Epithelial cell of proximal tubule (primary cell): ENCODE results near the gene ARAP2. TPM values are rescaled to one million over a fixed set of nuclear protein-coding genes. Genes with fewer than 3 reads are reported as not detected.

ENCODE experiments used
- DNase-seq: peaks from one replicate; pipeline ENCODE4 v3.0.0-alpha.2; 2011; ENCODE audit warnings: low read depth
- H3K4me3 ChIP-seq: 2 replicates; pipeline ENCODE4 v1.5.1; 2011; ENCODE audit warnings: low read depth, mild to moderate bottlenecking, low read length
- total RNA-seq: library from RNA; depleted of rRNA; stranded (reverse); fragments of >200 nt; gene quantifications from 2 replicates; pipeline ENCODE4 v1.2.3, GENCODE V29; 2015
- TF ChIP-seq, protein P1 (sequence below): conservative IDR thresholded peaks from 2 replicates; pipeline ENCODE4 v1.5.1; 2012; ENCODE audit warnings: low read depth, mild to moderate bottlenecking, low read length

The ARAP2 gene
- total RNA-seq, 1 donor from 2014 or later = 10.1 TPM

DNA sequence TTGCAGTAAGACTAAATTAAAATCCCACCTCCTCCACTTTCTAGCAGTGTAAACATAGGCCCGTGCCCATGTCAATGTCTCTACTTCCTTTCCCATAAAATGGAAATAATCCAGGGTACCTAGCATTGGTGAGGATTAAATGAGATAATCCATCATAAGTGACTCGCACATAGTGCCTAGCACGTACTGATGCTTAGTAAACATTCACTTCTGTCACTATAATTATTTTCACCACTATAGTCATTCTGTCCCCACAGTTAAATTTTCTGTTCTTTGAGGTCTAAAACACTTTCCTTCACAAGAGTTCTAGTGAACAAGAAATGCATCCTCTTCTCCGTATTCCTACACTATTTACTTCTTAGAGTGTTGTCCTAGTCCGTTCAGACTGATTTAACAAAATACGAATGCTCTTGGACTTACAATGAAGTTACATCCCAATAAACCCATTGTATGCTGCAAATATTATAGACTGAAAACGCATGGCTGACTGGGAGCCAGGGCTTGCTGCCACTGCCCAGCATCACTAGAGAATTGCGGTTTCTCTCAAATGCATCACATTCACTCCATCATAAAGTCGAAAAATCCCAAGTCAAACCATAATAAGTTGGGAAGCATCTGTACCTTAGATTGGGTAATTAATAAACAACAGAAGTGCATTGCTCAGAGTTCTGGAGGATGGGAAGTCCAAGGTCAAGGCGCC is 10.6 kb downstream of the ARAP2 start:
- no peak for DNase-seq
- TF ChIP-seq, protein P1, sequence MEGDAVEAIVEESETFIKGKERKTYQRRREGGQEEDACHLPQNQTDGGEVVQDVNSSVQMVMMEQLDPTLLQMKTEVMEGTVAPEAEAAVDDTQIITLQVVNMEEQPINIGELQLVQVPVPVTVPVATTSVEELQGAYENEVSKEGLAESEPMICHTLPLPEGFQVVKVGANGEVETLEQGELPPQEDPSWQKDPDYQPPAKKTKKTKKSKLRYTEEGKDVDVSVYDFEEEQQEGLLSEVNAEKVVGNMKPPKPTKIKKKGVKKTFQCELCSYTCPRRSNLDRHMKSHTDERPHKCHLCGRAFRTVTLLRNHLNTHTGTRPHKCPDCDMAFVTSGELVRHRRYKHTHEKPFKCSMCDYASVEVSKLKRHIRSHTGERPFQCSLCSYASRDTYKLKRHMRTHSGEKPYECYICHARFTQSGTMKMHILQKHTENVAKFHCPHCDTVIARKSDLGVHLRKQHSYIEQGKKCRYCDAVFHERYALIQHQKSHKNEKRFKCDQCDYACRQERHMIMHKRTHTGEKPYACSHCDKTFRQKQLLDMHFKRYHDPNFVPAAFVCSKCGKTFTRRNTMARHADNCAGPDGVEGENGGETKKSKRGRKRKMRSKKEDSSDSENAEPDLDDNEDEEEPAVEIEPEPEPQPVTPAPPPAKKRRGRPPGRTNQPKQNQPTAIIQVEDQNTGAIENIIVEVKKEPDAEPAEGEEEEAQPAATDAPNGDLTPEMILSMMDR = no peak
- no peak overlapping the region for H3K4me3 ChIP-seq

DNA sequence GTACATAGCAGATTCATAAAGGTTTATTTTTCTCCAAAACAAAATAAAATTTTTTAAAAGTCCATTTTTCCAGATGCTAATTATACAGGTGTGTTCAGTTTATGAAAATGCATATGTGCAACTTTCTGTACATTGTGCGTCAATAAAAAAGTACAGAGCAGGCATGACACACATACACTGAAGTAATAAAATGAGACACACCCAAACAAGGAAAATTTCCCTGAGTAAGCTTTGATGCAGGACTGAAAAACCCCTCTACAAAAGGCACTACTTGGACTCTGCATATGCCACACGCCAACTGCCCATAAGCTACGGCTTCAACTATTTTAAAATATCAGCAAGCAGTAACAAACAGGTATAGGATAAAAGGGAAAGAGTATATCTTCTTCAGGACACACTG is 13.8 kb downstream of the ARAP2 start:
- DNase-seq = no peak
- H3K4me3 ChIP-seq = no peak overlapping the region
- TF ChIP-seq, protein P1 = no peak

DNA sequence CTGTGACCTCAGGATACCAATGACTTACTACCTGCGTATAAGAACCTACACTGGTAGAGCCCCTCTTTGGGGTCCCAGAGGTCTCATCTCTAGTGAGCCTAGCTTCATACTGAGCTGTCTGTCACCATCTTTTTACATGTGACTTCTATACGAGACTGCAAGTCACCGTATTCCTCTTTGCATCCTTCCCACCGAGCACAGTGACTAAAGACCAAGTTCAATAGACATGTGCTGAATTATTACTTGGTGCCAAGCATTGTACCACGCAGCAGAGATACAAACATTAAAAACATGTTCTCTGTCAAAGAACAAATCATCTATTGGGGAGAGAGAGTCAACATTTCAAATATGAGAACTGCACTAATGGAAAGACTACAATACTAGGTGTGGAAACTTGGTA is 16.4 kb downstream of the ARAP2 start:
- DNase-seq = no peak
- TF ChIP-seq, protein P1 = no peak
- no peak overlapping the region for H3K4me3 ChIP-seq

DNA sequence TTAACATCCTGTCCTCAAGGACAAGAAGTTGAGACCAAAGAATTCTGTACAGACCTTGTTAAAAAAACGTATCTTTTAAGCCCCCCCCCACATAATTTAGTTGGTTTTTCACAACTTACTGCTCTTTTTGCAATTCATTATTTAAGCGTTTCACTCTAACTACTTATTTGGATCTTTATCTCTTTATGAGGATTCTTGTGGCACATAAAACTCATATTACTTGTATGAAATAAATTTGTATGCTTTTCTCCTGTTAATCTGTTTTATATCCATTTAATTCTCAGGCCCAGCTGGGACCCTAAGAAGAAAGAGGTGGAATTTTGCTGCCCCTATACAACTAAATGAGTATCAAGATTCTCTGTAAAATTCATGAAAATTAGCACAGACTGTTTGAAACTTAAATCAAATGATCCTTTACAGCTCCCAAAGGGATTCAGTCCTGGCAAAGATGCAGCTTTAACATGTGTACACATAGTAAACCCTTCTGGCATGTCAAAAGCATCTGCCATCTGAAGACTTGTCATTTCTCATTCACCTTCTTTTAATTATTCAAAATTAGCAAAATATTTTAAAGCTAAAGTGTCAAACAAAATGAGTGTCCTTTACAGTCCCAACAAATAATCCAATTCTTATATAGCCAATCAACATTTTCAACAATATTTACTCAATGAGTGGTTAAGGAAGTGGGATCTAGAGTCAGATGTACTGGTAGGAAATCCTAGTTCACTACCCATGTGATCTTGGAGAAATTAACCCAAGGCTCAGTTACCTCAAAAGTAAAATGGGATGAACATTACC is 17.7 kb downstream of the ARAP2 start:
- no peak for DNase-seq
- H3K4me3 ChIP-seq = no peak overlapping the region
- TF ChIP-seq, protein P1 = no peak

DNA sequence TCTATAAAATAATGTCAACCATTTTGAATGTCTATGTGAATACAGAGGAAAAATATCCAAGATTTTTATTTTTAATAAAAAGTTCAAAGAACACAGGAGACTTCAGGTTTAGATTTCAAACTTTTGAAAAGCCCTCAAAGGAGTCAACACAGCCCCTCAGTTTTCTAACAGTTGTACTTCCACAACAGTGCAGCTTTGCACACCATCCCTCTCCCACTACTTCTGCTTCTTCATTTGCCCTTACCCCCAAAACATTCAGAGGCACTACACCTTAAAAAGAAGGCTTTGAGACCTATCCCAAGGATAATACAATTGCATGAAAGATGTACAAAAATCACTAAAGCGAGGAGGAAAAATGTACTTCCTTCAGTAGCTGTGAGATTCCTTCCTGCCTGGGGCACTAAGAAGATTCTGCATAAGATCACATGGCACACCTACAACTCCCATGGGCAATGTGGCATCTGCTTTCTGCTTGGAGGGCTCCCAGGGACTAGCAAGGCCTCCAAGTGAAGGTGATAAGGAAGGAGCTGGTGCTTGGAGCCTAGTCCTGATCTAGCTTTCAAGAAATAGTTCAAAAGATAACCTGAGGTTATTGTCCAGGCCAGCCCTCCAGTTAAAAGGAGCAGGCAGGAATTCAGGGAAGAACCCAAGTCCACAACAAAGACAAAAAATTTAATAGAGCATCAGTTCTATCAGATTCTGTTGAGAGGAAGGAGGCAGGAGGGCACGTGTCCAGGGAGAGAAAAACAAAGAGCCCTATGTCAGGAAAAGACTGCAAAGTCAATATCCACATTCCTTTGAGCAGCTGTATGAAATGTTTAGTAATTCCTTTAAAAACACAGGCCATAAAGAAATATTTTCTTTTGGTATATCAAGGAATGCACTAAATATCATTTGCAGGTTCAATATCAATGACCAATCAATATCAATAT is 19.1 kb downstream of the ARAP2 start:
- TF ChIP-seq, protein P1 = no peak
- DNase-seq = no peak

DNA sequence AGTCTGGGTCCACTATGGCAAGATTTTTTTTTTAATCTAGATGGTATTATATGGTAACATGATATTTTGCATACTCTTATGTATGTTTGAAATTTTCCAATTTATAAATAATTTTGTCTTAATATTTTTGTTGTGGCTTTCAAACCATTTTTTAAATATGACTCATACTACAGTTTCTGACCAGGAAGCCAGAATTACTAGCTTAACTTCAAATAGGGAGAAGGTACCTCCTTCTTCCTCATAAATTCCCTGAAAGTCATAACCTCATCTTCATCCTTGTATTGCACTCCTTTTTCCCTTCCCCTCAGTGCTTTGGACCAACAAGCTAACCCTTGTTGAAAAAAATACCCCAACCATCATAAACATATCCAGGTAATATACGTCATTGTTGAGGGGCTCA is 21.6 kb downstream of the ARAP2 start:
- TF ChIP-seq, protein P1 = no peak
- no peak overlapping the region for H3K4me3 ChIP-seq
- no peak for DNase-seq

More for the DNA sequence above, 19.1 kb downstream of the ARAP2 start:
- no peak overlapping the region for H3K4me3 ChIP-seq
